Measurements from ENCODE around the gene ATCAY. TPM values are rescaled to one million over a fixed set of nuclear protein-coding genes. Genes with fewer than 3 reads are reported as not detected.

The ATCAY gene
- 0.04 TPM for total RNA-seq (2013)
- polyA plus RNA-seq (not detected), polyA minus RNA-seq (not detected in 2 replicates), total RNA-seq (0 to 17.6 (median 0) reads per million in 11 experiments)

GRCh38 chr19:3880471-3881271, at the start of gene ATCAY:
ATCAY (plus strand) TSS chr19:3880685; CDS start chr19:3885768, 5,083 bp downstream.
- H3K36me3 Mint-ChIP-seq: no peaks in the 10 kb centered on the region
- Histone ChIP-seq H3K79me2 (ENCODE audit: insufficient read depth, low read length) (no peaks in the 10 kb centered on the region), H3K9me3 (replicated peaks in 1 of 2; ENCODE audit: control insufficient read depth in 1 of 2, insufficient read depth in 1 of 2, low read length in 2 of 2) (peaks cover 0 to 5% of the 10 kb centered on the region in 2 donors), H3K27ac (ENCODE audit: low read depth in 1 of 2, low read length in 2 of 2) (no peak within 1 kb of the TSS), H3K4me3 (replicated peaks in 1 of 3; ENCODE audit: low read depth in 2 of 3, low read length in 3 of 3) (no peak within 1 kb of the TSS), H3K27me3 (ENCODE audit: control insufficient read depth in 2 of 2, insufficient read depth in 2 of 2, low read length in 2 of 2) (peaks cover 12 to 33% of the 10 kb centered on the region in 2 donors), H3K9ac (ENCODE audit: insufficient read depth, low read length, poor library complexity, severe bottlenecking) (no peak within 1 kb of the TSS), H2AFZ (ENCODE audit: insufficient read depth, low read depth, low read length, poor library complexity, severe bottlenecking) (no peak within 1 kb of the TSS), H4K20me1 (ENCODE audit: insufficient read depth, low read length) (no peaks in the 10 kb centered on the region), H3K36me3 (replicated peaks in 1 of 2; ENCODE audit: control insufficient read depth in 1 of 2, insufficient read depth in 2 of 2, low read length in 2 of 2) (no peaks in the 10 kb centered on the region), H3K4me2 (replicated peaks; ENCODE audit: extremely low read depth, low read length, poor library complexity, severe bottlenecking) (no peak within 1 kb of the TSS), H3K4me1 (ENCODE audit: control insufficient read depth in 1 of 2, insufficient read depth in 2 of 2, low read length in 2 of 2) (no peaks in the 10 kb centered on the region)
- H3K27ac Mint-ChIP-seq: peak within 1 kb of the TSS in 1 of 7 donors; percentile 60
- H3K27me3 Mint-ChIP-seq (ENCODE audit: low read depth in 3 of 3): peaks cover 35 to 50% (median 45%) of the 10 kb centered on the region in 3 donors
- 6% methylated on average over 43 of the region's 49 CpGs for WGBS (ENCODE audit: insufficient coverage)
- intact Hi-C loops (cut with micrococcal nuclease): no loop called here
- no peak for DNase-seq
- peak within 1 kb of the TSS in 1 of 2 donors; percentile 78 for H3K4me3 Mint-ChIP-seq
- peaks cover 0 to 5% (median 2%) of the 10 kb centered on the region in 7 donors for H3K9me3 Mint-ChIP-seq
- TF ChIP-seq CTCF (IDR thresholded peaks at IDR 0.05): no peak
- peaks cover 5% of the 10 kb centered on the region for H3K4me1 Mint-ChIP-seq

GRCh38 chr19:3831601-3832000, 48.9 kb upstream of the ATCAY start:
- Mint-ChIP-seq H3K4me1 (peaks cover 4% of the 10 kb centered on the region), H3K27ac (peak overlapping the region in 1 of 7 donors; percentile 35), H3K27me3 (ENCODE audit: low read depth in 3 of 3) (peaks cover 2 to 10% (median 2%) of the 10 kb centered on the region in 3 donors), H3K4me3 (no peak overlapping the region), H3K36me3 (no peaks in the 10 kb centered on the region), H3K9me3 (peaks cover 0 to 4% (median 0%) of the 10 kb centered on the region in 7 donors)
- TF ChIP-seq CTCF (IDR thresholded peaks at IDR 0.05): no peak
- Histone ChIP-seq H3K27me3 (ENCODE audit: control insufficient read depth in 2 of 2, insufficient read depth in 2 of 2, low read length in 2 of 2) (no peaks in the 10 kb centered on the region), H3K4me2 (replicated peaks; ENCODE audit: extremely low read depth, low read length, poor library complexity, severe bottlenecking) (no peak overlapping the region), H3K4me3 (replicated peaks in 1 of 3; ENCODE audit: low read depth in 2 of 3, low read length in 3 of 3) (no peak overlapping the region), H3K9me3 (replicated peaks in 1 of 2; ENCODE audit: control insufficient read depth in 1 of 2, insufficient read depth in 1 of 2, low read length in 2 of 2) (no peaks in the 10 kb centered on the region), H3K9ac (ENCODE audit: insufficient read depth, low read length, poor library complexity, severe bottlenecking) (no peak overlapping the region), H3K4me1 (ENCODE audit: control insufficient read depth in 1 of 2, insufficient read depth in 2 of 2, low read length in 2 of 2) (peaks cover 0 to 7% of the 10 kb centered on the region in 2 donors), H3K27ac (ENCODE audit: low read depth in 1 of 2, low read length in 2 of 2) (no peak overlapping the region), H4K20me1 (ENCODE audit: insufficient read depth, low read length) (no peaks in the 10 kb centered on the region), H3K36me3 (replicated peaks in 1 of 2; ENCODE audit: control insufficient read depth in 1 of 2, insufficient read depth in 2 of 2, low read length in 2 of 2) (no peaks in the 10 kb centered on the region), H3K79me2 (ENCODE audit: insufficient read depth, low read length) (no peaks in the 10 kb centered on the region), H2AFZ (ENCODE audit: insufficient read depth, low read depth, low read length, poor library complexity, severe bottlenecking) (no peak overlapping the region)
- DNase-seq: no peak
- WGBS (ENCODE audit: insufficient coverage): 87% methylated on average over 10 of the region's 19 CpGs
- intact Hi-C loops (cut with micrococcal nuclease): no loop called here
